GM19351 (cell line): ENCODE measurements around the gene USP6NL.

Experiments
- ATAC-seq: cut with Tn5 transposase; IDR thresholded peaks from one replicate; pipeline ENCODE4 v1.9.1; 2021; ENCODE audit warnings: mild to moderate bottlenecking, moderate library complexity; ENCODE audit not compliant: unreplicated experiment

Gene USP6NL

GRCh38 chr10:11594589-11595394 lies 16.7 kb downstream of the USP6NL start:
- ATAC-seq = no peak

- no peak for ATAC-seq
Observed at GRCh38 chr10:11593612-11594011, 17.8 kb downstream of the USP6NL start.

- no peak for ATAC-seq
Observed at GRCh38 chr10:11589738-11590137, 21.7 kb downstream of the USP6NL start.

GRCh38 chr10:11588873-11589574 lies 22.4 kb downstream of the USP6NL start:
- no peak for ATAC-seq

GRCh38 chr10:11587722-11588259 lies 23.7 kb downstream of the USP6NL start:
- ATAC-seq = no peak

- ATAC-seq = no peak
Observed at GRCh38 chr10:11586170-11586569, 25.3 kb downstream of the USP6NL start.

- no peak for ATAC-seq
Observed at GRCh38 chr10:11581213-11581612, 30.2 kb downstream of the USP6NL start.

GRCh38 chr10:11579885-11580284 lies 31.6 kb downstream of the USP6NL start:
- no peak for ATAC-seq

GRCh38 chr10:11578802-11579255 lies 32.6 kb downstream of the USP6NL start:
- peak; percentile 71 for ATAC-seq

- no peak for ATAC-seq
Observed at GRCh38 chr10:11576092-11576809, 35.2 kb downstream of the USP6NL start.

GRCh38 chr10:11573497-11573896 lies 38.0 kb downstream of the USP6NL start:
- ATAC-seq = peak; percentile 68

GRCh38 chr10:11570751-11571150 lies 40.7 kb downstream of the USP6NL start:
- ATAC-seq = no peak

GRCh38 chr10:11569471-11569870 lies 42.0 kb downstream of the USP6NL start:
- no peak for ATAC-seq

GRCh38 chr10:11568578-11568977 lies 42.9 kb downstream of the USP6NL start:
- ATAC-seq = no peak

GRCh38 chr10:11564741-11565140 lies 46.7 kb downstream of the USP6NL start:
- no peak for ATAC-seq

GRCh38 chr10:11563936-11564335 lies 47.5 kb downstream of the USP6NL start:
- ATAC-seq = no peak

GRCh38 chr10:11562888-11563287 lies 48.6 kb downstream of the USP6NL start:
- no peak for ATAC-seq

- peak; percentile 89 for ATAC-seq
Observed at GRCh38 chr10:11560076-11560709, 51.3 kb downstream of the USP6NL start.

GRCh38 chr10:11557967-11558366 lies 53.5 kb downstream of the USP6NL start:
- ATAC-seq = no peak

- no peak for ATAC-seq
Observed at GRCh38 chr10:11557513-11557912, 53.9 kb downstream of the USP6NL start.

GRCh38 chr10:11555556-11555955 lies 55.9 kb downstream of the USP6NL start:
- no peak for ATAC-seq
